IMR-90 (cell line): Measurements from ENCODE around the gene BBS1. TPM values are rescaled to one million over a fixed set of nuclear protein-coding genes. Genes with fewer than 3 reads are reported as not detected.

Experiments used
- ATAC-seq: fragments of 200-7000 bp; cut with Tn5 transposase; 2 replicates; pipeline ENCODE4 v1.9.1; 2020; ENCODE audit warnings: low read depth, mild to moderate bottlenecking, moderate library complexity
- BruUV-seq: library from RNA; stranded (reverse); fragments of 400-500 nt; replicated peaks from 2 replicates; lab custom pipeline; 2021; lab: Mats Ljungman, UMichigan
- CTCF ChIA-PET: fragments of 300-600 bp; formaldehyde crosslinking; extraction: SDS; loops from one replicate; lab custom pipeline; 2021; ENCODE audit warnings: antibody characterized with exemption; lab: Yijun Ruan, JAX
- POLR2A ChIA-PET: fragments of 300-600 bp; sonication (Branson Sonifier 250); formaldehyde crosslinking; loops from one replicate; lab custom pipeline; 2022; ENCODE audit warnings: antibody characterized with exemption; ENCODE audit not compliant: unreplicated experiment; lab: Charles Lee
- DNase-seq: peaks from one replicate; pipeline ENCODE4 v3.0.0; 2013
- H2AFZ ChIP-seq: replicated peaks from 2 replicates; pipeline ENCODE3; 2013; ENCODE audit warnings: low read length, mild to moderate bottlenecking; ENCODE audit not compliant: poor library complexity
- H2AK5ac ChIP-seq: 2 replicates; pipeline ENCODE4 v1.6.1; 2013; ENCODE audit warnings: low read depth, low read length, inconsistent platforms
- H2AK9ac ChIP-seq: replicated peaks from 2 replicates; pipeline ENCODE3; 2013; ENCODE audit warnings: mild to moderate bottlenecking, low read depth, low read length, moderate library complexity; ENCODE audit not compliant: poor library complexity
- H2BK120ac ChIP-seq: 2 replicates; pipeline ENCODE4 v1.6.1; 2013; ENCODE audit warnings: low read depth, low read length, inconsistent platforms
- H2BK15ac ChIP-seq: 3 replicates; pipeline ENCODE4 v1.6.1; 2013; ENCODE audit warnings: low read depth, low read length, inconsistent platforms
- H2BK20ac ChIP-seq: 2 replicates; pipeline ENCODE4 v1.6.1; 2013; ENCODE audit warnings: low read depth, mild to moderate bottlenecking, inconsistent platforms, low read length, moderate library complexity
- H2BK5ac ChIP-seq: 2 replicates; pipeline ENCODE4 v1.6.1; 2013; ENCODE audit warnings: mild to moderate bottlenecking, low read depth, low read length, inconsistent platforms; ENCODE audit not compliant: poor library complexity, severe bottlenecking
- H3K14ac ChIP-seq: replicated peaks from 2 replicates; pipeline ENCODE4 v1.6.1; 2013; ENCODE audit warnings: low read depth, low read length, inconsistent platforms
- H3K18ac ChIP-seq: 2 replicates; pipeline ENCODE4 v1.6.1; 2013; ENCODE audit warnings: low read depth, low read length, control low read depth
- H3K23ac ChIP-seq: 2 replicates; pipeline ENCODE4 v1.6.1; 2013; ENCODE audit warnings: low read depth, low read length, inconsistent platforms
- H3K27ac ChIP-seq: 2 replicates; pipeline ENCODE4 v1.5.1; 2013; ENCODE audit warnings: mild to moderate bottlenecking, control low read depth, low read length; ENCODE audit not compliant: insufficient read depth
- H3K27me3 ChIP-seq: 2 replicates; pipeline ENCODE4 v1.6.1; 2013; ENCODE audit warnings: low read length; ENCODE audit not compliant: control insufficient read depth, insufficient read depth
- H3K36me3 ChIP-seq: 2 replicates; pipeline ENCODE4 v1.6.1; 2013; ENCODE audit warnings: low read length, mixed read lengths; ENCODE audit not compliant: control insufficient read depth, insufficient read depth
- H3K4ac ChIP-seq: 2 replicates; pipeline ENCODE4 v1.6.1; 2013; ENCODE audit warnings: low read depth, low read length, inconsistent platforms
- H3K4me1 ChIP-seq: 2 replicates; pipeline ENCODE4 v1.6.1; 2013; ENCODE audit warnings: low read length, mixed read lengths; ENCODE audit not compliant: control insufficient read depth, insufficient read depth
- H3K4me2 ChIP-seq: 2 replicates; pipeline ENCODE4 v1.6.1; 2013; ENCODE audit warnings: low read depth, mild to moderate bottlenecking, control low read depth, low read length, moderate library complexity
- H3K4me3 ChIP-seq: 2 replicates; pipeline ENCODE4 v1.5.1; 2013; ENCODE audit warnings: low read depth, mild to moderate bottlenecking, control low read depth, low read length, moderate library complexity; ENCODE audit not compliant: insufficient read depth
- H3K56ac ChIP-seq: 2 replicates; pipeline ENCODE4 v1.6.1; 2013; ENCODE audit warnings: low read length, inconsistent platforms; ENCODE audit not compliant: insufficient read depth; ENCODE audit errors: extremely low read depth
- H3K79me1 ChIP-seq, 2 experiments: 2 replicates each; pipeline ENCODE4 v1.6.1; 2013; ENCODE audit warnings: low read length in 2 of 2, inconsistent platforms in 1 of 2, low read depth in 1 of 2
- H3K9ac ChIP-seq: 2 replicates; pipeline ENCODE4 v1.6.1; 2013; ENCODE audit warnings: low read depth, low read length, control low read depth
- H3K9me1 ChIP-seq: 2 replicates; pipeline ENCODE4 v1.6.1; 2013; ENCODE audit warnings: low read length, inconsistent platforms; ENCODE audit not compliant: insufficient read depth
- H3K9me3 ChIP-seq: 2 replicates; pipeline ENCODE4 v1.6.1; 2013; ENCODE audit warnings: low read length; ENCODE audit not compliant: control insufficient read depth, insufficient read depth
- H4K20me1 ChIP-seq: 2 replicates; pipeline ENCODE4 v1.6.1; 2013; ENCODE audit warnings: low read length, inconsistent platforms; ENCODE audit not compliant: insufficient read depth
- H4K5ac ChIP-seq: 2 replicates; pipeline ENCODE4 v1.6.1; 2013; ENCODE audit warnings: mild to moderate bottlenecking, low read depth, low read length, control low read depth
- H4K8ac ChIP-seq, 2 experiments: 2 replicates each; pipeline ENCODE4 v1.6.1; 2013; ENCODE audit warnings: low read depth in 2 of 2, low read length in 2 of 2, control low read depth in 1 of 2, inconsistent platforms in 1 of 2
- H4K91ac ChIP-seq: 2 replicates; pipeline ENCODE4 v1.6.1; 2013; ENCODE audit warnings: low read depth, low read length, inconsistent platforms; ENCODE audit not compliant: insufficient read depth
- BHLHE40 ChIP-seq: fragments of 150-350 bp; IDR thresholded peaks from 2 replicates; pipeline ENCODE4 v1.6.1; 2016; ENCODE audit warnings: mild to moderate bottlenecking, low read depth, low read length
- CHD1 ChIP-seq: IDR thresholded peaks from 2 replicates; pipeline ENCODE4 v1.6.1; 2012; ENCODE audit warnings: low read depth, low read length, improper control_type of control experiment
- FOS ChIP-seq: fragments of 150-350 bp; IDR thresholded peaks from 2 replicates; pipeline ENCODE4 v1.6.1; 2016; ENCODE audit warnings: low read depth, low read length
- MAZ ChIP-seq: IDR thresholded peaks from 2 replicates; pipeline ENCODE4 v1.6.1; 2012; ENCODE audit warnings: low read depth, mild to moderate bottlenecking, low read length, improper control_type of control experiment, moderate library complexity, borderline replicate concordance
- MXI1 ChIP-seq: IDR thresholded peaks from 2 replicates; pipeline ENCODE4 v1.6.1; 2012; ENCODE audit warnings: low read depth, mild to moderate bottlenecking, low read length, moderate library complexity, borderline replicate concordance
- NFE2L2 ChIP-seq: fragments of 150-350 bp; IDR thresholded peaks from 2 replicates; pipeline ENCODE4 v1.6.1; 2016; ENCODE audit warnings: low read depth, mild to moderate bottlenecking, low read length
- POLR2A ChIP-seq: IDR thresholded peaks from 2 replicates; pipeline ENCODE4 v1.6.1; 2012; ENCODE audit warnings: mild to moderate bottlenecking, low read depth, low read length
- RAD21 ChIP-seq: IDR thresholded peaks from 2 replicates; pipeline ENCODE4 v1.6.1; 2012; ENCODE audit warnings: low read length, improper control_type of control experiment
- RCOR1 ChIP-seq: IDR thresholded peaks from 2 replicates; pipeline ENCODE4 v1.6.1; 2012; ENCODE audit warnings: mild to moderate bottlenecking, low read length, improper control_type of control experiment; ENCODE audit not compliant: insufficient replicate concordance
- RFX5 ChIP-seq: IDR thresholded peaks from 2 replicates; pipeline ENCODE4 v1.8.0; 2012; ENCODE audit warnings: low read depth, mild to moderate bottlenecking, low read length, moderate library complexity
- SMC3 ChIP-seq: fragments of 150-350 bp; IDR thresholded peaks from 2 replicates; pipeline ENCODE4 v1.6.1; 2016; ENCODE audit warnings: low read depth, mild to moderate bottlenecking, antibody characterized with exemption, low read length, moderate library complexity
- WGBS, 2 experiments: methylation state at CpG; one replicate each; pipeline versions ENCODE4 v1.1.5 to v1.1.7; 2013; ENCODE audit warnings: missing lambda C conversion rate in 2 of 2; ENCODE audit not compliant: insufficient read length in 1 of 2; ENCODE audit errors: extremely low coverage in 2 of 2; 5-methylcytosine and 5-hydroxymethylcytosine counted together
- dilution Hi-C: fragments of 300-500 bp; cut with HindIII; formaldehyde crosslinking; loops from one replicate; pipeline ENCODE4 v1.14.3; 2018; ENCODE audit warnings: low sequenced_read_pairs; ENCODE audit not compliant: unreplicated experiment
- in situ Hi-C: fragments of 300-500 bp; cut with MboI; formaldehyde crosslinking; loops from 3 replicates; pipeline ENCODE4 v1.14.3; 2019; ENCODE audit warnings: low sequenced_read_pairs, inconsistent platforms, mixed read lengths
- intact Hi-C: fragments of 100-400 bp; cut with micrococcal nuclease; formaldehyde crosslinking; loops from 2 replicates; pipeline ENCODE4 v1.10.0; 2022
- polyA plus RNA-seq, 3 experiments: library from polyadenylated mRNA; depleted of rRNA; stranded (reverse); fragments of >200 nt; gene quantifications; 2 replicates each; pipeline ENCODE4 v1.2.3, GENCODE V29; 2012; ENCODE audit warnings: low replicate concordance in 1 of 3
- total RNA-seq: library from RNA; depleted of rRNA; stranded (reverse); fragments of >200 nt; gene quantifications from 2 replicates; pipeline ENCODE4 v1.2.3, GENCODE V29; 2012
- TF ChIP-seq, protein P1 (sequence below): fragments of 150-350 bp; IDR thresholded peaks from 2 replicates; pipeline ENCODE4 v1.6.1; 2016; ENCODE audit warnings: low read depth, mild to moderate bottlenecking, low read length, moderate library complexity, borderline replicate concordance
- TF ChIP-seq, protein P2 (sequence below): fragments of 150-350 bp; IDR thresholded peaks from 2 replicates; pipeline ENCODE4 v1.6.1; 2017; ENCODE audit warnings: mild to moderate bottlenecking, antibody characterized with exemption, low read length, low read depth

Gene BBS1
- total and polyA plus RNA-seq, 2 of the 4 experiments (the other 2 are of a cell fraction), result 16.5 to 20.6 TPM

DNA sequence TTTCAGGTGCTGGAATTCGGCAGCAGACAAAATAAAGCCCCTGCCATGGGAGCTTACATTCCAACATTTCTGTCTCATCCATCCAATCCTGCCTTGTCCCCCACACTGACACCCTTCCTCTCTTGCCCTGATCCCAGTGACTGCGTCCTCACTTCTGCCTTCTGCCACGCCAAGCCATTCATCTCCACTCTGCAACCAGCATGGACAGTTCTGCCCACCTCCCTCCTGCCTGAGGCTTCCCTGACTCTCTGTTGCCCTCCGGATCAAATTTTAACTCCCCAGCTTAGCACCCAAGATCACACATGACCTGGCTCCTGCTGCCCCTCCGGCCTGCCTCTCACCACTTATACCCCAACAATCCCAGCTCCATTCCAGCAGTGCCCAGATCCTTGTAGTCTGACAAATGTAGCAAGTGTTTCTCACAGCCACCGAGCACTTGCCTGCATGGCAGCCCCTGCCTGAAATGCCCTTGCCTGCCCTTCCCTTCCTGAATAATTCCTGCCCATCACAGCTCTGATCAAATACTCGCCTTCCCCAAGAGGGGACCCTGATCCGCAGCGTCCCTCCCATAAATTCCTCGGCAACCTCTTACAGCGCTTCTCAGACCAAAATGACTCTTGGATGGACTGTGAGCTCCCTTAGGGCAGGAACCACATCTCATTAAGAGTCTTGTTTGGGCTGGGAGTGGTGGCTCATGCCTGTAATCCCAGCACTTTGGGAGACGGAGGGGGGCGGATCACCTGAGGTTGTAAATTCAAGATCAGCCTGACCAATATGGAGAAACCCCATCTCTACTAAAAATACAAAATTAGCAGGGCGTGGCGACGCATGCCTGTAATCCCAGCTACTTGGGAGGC is 38.6 kb downstream of the BBS1 start:
- Histone ChIP-seq H3K4me2 (no peak overlapping the region), H2AFZ (no peak overlapping the region), H2AK5ac (no peak overlapping the region), H2BK5ac (no peak overlapping the region), H3K4me1 (peaks cover 2% of the 10 kb centered on the region), H2BK15ac (no peak overlapping the region), H4K8ac (no peak overlapping the region), H3K27me3 (peaks cover 31% of the 10 kb centered on the region), H3K56ac (no peak overlapping the region), H3K9me1 (no peaks in the 10 kb centered on the region), H2BK120ac (no peak overlapping the region), H3K23ac (peak overlapping the region; percentile 56; the same call in 1 of the 2 replicates), H2AK9ac (no peak overlapping the region), H3K9me3 (no peaks in the 10 kb centered on the region), H3K9ac (no peak overlapping the region), H3K4me3 (no peak overlapping the region), H4K5ac (no peak overlapping the region), H3K14ac (no peak overlapping the region), H4K91ac (no peak overlapping the region), H3K4ac (no peak overlapping the region), H3K79me1 (peaks cover 1 to 13% of the 10 kb centered on the region in 2 experiments; a peak in 2 of 4 replicates), H3K36me3 (no peaks in the 10 kb centered on the region), H4K20me1 (no peaks in the 10 kb centered on the region), H2BK20ac (no peak overlapping the region), H3K18ac (no peak overlapping the region), H3K27ac (no peak overlapping the region)
- dilution Hi-C loops, result no loop called here
- ChIA-PET POLR2A (interaction anchor here (0.7 kb wide), 1 partner anchor 223 kb away, joined by 9 read pairs; no protein-coding TSS in a partner anchor), CTCF (interaction anchor here (0.6 kb wide), 1 partner anchor 125 kb away, joined by 3 read pairs; no protein-coding TSS in a partner anchor)
- TF ChIP-seq, protein P1, sequence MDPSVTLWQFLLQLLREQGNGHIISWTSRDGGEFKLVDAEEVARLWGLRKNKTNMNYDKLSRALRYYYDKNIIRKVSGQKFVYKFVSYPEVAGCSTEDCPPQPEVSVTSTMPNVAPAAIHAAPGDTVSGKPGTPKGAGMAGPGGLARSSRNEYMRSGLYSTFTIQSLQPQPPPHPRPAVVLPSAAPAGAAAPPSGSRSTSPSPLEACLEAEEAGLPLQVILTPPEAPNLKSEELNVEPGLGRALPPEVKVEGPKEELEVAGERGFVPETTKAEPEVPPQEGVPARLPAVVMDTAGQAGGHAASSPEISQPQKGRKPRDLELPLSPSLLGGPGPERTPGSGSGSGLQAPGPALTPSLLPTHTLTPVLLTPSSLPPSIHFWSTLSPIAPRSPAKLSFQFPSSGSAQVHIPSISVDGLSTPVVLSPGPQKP, result no peak
- TF ChIP-seq NFE2L2, result no peak
- no peak for TF ChIP-seq FOS
- TF ChIP-seq RFX5, result no peak
- no peak for TF ChIP-seq MXI1
- TF ChIP-seq, protein P2, sequence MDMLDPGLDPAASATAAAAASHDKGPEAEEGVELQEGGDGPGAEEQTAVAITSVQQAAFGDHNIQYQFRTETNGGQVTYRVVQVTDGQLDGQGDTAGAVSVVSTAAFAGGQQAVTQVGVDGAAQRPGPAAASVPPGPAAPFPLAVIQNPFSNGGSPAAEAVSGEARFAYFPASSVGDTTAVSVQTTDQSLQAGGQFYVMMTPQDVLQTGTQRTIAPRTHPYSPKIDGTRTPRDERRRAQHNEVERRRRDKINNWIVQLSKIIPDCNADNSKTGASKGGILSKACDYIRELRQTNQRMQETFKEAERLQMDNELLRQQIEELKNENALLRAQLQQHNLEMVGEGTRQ, result no peak
- no peak for TF ChIP-seq CHD1
- TF ChIP-seq RAD21, result no peak
- no peak for TF ChIP-seq BHLHE40
- TF ChIP-seq RCOR1, result no peak
- no peak for TF ChIP-seq POLR2A
- TF ChIP-seq MAZ, result no peak
- TF ChIP-seq SMC3, result no peak
- in situ Hi-C loops, result no loop called here
- BruUV-seq, result no TSS peak
- intact Hi-C loops, result no loop called here
- WGBS, 2 experiments, result 24% methylated on average over 6 of the region's 16 CpGs; no CpG with 5 or more reads in 1 of the 2 experiments
- ATAC-seq (no peak), DNase-seq (no peak)
